Lung microvascular endothelial cell (primary cell): ENCODE results near the gene KLHL17. TPM values are rescaled to one million over a fixed set of nuclear protein-coding genes. Genes with fewer than 3 reads are reported as not detected.
A peak's percentile ranks its signal among the peaks of the same experiment; 100 is the strongest.
"Not testable (repeated sequence)": the region's sequence is repeated elsewhere in the genome, so short reads cannot be mapped to it uniquely, and the experiment has no call there.

Experiments used
- DNase-seq, 2 donors: peaks; one replicate each; pipeline versions ENCODE4 v3.0.0 to v3.0.0-alpha.2; 2010; ENCODE audit warnings: low read depth in 2 of 2
- total RNA-seq: library from RNA; depleted of rRNA; stranded (reverse); fragments of >200 nt; gene quantifications from 2 replicates; pipeline ENCODE4 v1.2.1, GENCODE V29; 2014

KLHL17 gene
- total RNA-seq, 1 donor from 2014 or later: 3.6 TPM

DNA sequence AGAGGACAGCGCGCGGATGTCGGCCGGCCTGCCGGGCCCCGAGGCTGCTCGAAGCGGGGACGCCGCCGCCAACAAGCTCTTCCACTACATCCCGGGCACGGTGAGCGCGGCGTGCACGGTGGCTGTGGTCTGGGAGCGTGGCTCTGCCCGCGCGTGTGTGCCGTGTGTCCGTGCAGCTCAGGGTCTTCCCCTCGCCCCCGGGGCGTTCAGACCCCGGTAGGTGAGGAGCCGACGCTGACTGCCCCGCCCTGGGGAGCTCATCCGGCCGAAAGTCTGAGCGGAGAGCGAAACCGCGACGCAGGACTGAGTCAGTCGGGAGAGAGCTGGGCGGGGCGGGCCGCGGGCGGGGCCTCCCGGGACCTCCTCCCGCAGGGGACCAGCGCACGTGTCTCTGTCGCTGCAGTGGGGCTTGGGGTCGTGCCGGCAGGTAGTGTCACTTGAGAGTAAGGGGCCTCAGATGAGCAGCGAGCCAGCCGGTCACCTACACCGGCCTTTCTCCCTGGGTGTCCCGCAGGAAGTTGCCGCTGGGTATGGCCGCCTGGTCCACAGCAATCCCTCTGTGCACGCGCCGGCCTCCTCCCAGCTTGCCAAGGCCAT is 6.4 kb downstream of the KLHL17 start:
- DNase-seq: peak; percentile 51 to 54

GRCh38 chr1:967466-968343 is 7.3 kb downstream of the KLHL17 start:
- no peak for DNase-seq

- no peak for DNase-seq
Measured at GRCh38 chr1:969260-969855, 9.0 kb downstream of the KLHL17 start.

- no peak for DNase-seq
Measured at GRCh38 chr1:970242-970972, 10.0 kb downstream of the KLHL17 start.

- no peak for DNase-seq
Measured at GRCh38 chr1:970973-971730, 10.8 kb downstream of the KLHL17 start.

DNA sequence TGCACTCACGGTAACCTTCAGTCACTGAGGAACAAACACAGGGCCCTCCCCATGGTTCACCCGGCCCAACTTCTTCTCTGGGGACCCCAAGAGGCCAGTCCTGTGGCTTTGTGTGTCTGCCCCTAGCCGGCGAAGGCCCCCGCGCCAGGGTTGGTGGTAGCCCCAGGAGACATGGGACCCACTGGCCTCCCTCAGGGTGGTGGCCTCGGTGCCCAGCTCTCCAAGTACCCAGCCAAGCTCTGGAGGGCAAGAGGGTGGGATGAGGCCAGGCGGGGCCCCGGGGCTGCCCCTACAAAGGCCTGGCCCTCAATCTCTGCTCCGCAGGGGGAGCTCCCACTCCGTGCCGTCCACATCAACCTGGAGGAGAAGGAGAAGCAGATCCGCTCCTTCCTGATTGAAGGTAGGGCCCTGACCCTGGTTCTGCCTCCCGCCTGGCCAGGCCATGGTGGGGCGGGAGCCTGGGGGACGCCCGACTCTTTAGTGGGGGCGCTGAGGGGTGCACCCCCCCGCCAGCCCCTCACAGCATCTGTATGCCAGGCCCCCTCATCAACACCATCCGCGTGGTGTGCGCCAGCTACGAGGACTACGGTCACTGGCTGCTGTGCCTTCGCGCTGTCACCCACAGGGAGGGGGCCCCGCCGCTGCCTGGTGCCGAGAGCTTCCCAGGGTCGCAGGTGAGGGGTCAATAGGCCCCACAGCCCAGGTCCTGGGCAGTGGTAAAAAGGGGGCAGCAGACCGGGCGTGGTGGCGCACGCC is 11.5 kb downstream of the KLHL17 start:
- DNase-seq: no peak

GRCh38 chr1:972726-973458 is 12.5 kb downstream of the KLHL17 start:
- DNase-seq: no peak

DNA sequence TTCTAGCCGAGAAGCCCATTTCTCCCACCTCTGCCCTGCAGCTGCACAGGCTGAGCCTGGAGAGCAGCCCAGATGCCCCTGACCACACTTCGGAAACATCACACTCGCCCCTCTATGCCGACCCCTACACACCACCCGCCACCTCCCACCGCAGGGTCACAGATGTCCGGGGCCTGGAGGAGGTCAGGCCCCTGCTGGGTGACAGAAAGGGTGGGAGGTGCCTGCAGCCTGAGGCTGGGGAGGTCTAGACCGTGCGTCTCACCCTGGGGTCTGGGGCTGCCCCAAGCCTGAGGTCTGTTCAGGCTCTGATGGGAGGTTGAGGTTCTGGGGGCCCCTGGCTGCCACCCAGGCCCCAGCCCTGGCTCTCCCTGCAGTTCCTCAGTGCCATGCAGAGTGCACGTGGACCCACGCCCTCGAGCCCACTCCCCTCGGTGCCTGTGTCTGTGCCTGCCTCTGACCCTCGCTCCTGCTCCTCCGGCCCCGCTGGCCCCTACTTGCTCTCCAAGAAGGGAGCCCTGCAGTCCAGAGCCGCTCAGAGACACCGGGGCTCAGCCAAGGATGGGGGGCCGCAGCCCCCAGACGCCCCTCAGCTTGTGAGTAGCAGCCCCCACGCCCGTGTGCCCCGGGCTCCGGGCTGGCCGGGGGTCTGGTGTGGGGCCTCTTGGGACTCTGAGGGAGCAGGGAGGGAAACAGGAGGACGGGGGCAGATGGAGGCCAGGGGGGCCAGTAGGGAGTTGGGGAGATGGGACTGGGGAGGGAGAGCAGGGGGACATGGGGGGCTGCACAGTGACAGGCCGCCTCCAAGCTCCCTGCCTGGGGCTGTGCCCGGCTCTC is 13.3 kb downstream of the KLHL17 start:
- no peak for DNase-seq

GRCh38 chr1:974293-974640 is 13.9 kb downstream of the KLHL17 start:
- no peak for DNase-seq

GRCh38 chr1:974687-975328 is 14.4 kb downstream of the KLHL17 start:
- no peak for DNase-seq

- no peak for DNase-seq
Measured at GRCh38 chr1:975365-975764, 15.0 kb downstream of the KLHL17 start.

- peak in 1 of 2 donors; percentile 57 for DNase-seq
Measured at GRCh38 chr1:975896-976683, 15.7 kb downstream of the KLHL17 start.

GRCh38 chr1:976791-977190 is 16.4 kb downstream of the KLHL17 start:
- not testable (repeated sequence) for DNase-seq

GRCh38 chr1:978069-978834 is 17.9 kb downstream of the KLHL17 start:
- DNase-seq: no peak

DNA sequence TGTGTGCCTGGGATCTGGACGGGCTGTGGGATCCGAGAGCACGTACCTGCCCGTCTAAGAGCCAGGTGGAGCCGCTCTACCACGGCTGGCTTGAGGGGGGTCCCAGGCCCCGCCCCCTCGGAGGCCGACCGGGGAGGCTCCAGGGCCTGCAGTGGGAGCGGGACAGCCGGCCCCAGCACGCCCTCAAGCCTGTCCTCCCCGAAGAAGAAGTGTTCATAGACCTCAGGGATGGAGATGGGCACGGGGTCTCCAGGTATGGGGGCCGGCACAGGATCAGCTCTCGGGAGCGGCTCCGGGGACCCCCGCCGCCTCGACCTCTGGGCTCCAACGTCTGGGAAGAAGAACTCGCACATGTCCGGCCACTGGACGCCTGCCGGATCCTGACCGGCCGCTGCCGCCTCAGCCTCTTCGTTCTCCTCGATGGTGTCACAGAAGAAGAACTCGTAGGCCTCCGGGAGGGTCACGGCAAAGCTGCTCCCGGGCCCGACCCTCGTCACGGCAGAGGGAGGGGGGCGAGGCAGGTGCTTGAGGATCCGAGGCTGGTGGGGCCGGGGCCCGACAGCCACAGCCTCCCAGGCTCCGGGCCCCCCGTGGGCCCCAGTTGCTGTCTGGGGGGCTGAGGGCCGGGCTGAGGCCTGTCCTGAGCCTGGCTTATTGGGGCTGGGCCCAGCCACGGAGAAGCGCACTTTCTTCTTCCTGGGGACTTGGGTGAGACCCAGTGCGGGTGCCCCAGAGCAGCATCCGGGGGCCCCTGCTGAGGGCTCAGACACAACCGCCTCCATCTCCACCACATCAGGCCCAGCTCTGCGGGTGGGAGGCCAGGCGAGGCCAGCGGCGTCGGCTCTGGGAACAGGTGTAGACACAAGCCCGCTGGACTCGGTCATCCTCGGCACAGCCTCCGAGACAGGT is 18.7 kb downstream of the KLHL17 start:
- no peak for DNase-seq

DNA sequence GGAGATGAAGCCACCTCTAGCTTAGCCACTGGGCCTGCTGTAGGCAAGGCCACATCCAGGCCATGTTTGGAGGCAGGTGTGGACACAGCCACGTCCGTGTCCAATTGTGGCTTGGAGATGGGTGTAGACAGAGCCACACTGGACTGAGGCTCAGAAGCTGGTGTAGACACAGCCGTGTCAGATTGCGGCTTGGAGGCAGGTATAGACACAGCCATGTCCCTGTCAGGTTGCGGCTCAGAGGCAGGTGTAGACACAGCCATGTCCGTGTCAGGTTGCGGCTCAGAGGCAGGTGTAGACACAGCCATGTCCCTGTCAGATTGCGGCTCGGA is 19.3 kb downstream of the KLHL17 start:
- no peak for DNase-seq
